IMR-90 (cell line): Measurements from ENCODE around the gene KRTAP21-2. TPM values are rescaled to one million over a fixed set of nuclear protein-coding genes. Genes with fewer than 3 reads are reported as not detected.

Experiments used
- ATAC-seq: fragments of 200-7000 bp; cut with Tn5 transposase; 2 replicates; pipeline ENCODE4 v1.9.1; 2020; ENCODE audit warnings: low read depth, mild to moderate bottlenecking, moderate library complexity
- BruUV-seq: library from RNA; stranded (reverse); fragments of 400-500 nt; replicated peaks from 2 replicates; lab custom pipeline; 2021; lab: Mats Ljungman, UMichigan
- CTCF ChIA-PET: fragments of 300-600 bp; formaldehyde crosslinking; extraction: SDS; loops from one replicate; lab custom pipeline; 2021; ENCODE audit warnings: antibody characterized with exemption; lab: Yijun Ruan, JAX
- POLR2A ChIA-PET: fragments of 300-600 bp; sonication (Branson Sonifier 250); formaldehyde crosslinking; loops from one replicate; lab custom pipeline; 2022; ENCODE audit warnings: antibody characterized with exemption; ENCODE audit not compliant: unreplicated experiment; lab: Charles Lee
- DNase-seq: peaks from one replicate; pipeline ENCODE4 v3.0.0; 2013
- H2AFZ ChIP-seq: replicated peaks from 2 replicates; pipeline ENCODE3; 2013; ENCODE audit warnings: low read length, mild to moderate bottlenecking; ENCODE audit not compliant: poor library complexity
- H2AK5ac ChIP-seq: 2 replicates; pipeline ENCODE4 v1.6.1; 2013; ENCODE audit warnings: low read depth, low read length, inconsistent platforms
- H2AK9ac ChIP-seq: replicated peaks from 2 replicates; pipeline ENCODE3; 2013; ENCODE audit warnings: mild to moderate bottlenecking, low read depth, low read length, moderate library complexity; ENCODE audit not compliant: poor library complexity
- H2BK120ac ChIP-seq: 2 replicates; pipeline ENCODE4 v1.6.1; 2013; ENCODE audit warnings: low read depth, low read length, inconsistent platforms
- H2BK15ac ChIP-seq: 3 replicates; pipeline ENCODE4 v1.6.1; 2013; ENCODE audit warnings: low read depth, low read length, inconsistent platforms
- H2BK20ac ChIP-seq: 2 replicates; pipeline ENCODE4 v1.6.1; 2013; ENCODE audit warnings: low read depth, mild to moderate bottlenecking, inconsistent platforms, low read length, moderate library complexity
- H2BK5ac ChIP-seq: 2 replicates; pipeline ENCODE4 v1.6.1; 2013; ENCODE audit warnings: mild to moderate bottlenecking, low read depth, low read length, inconsistent platforms; ENCODE audit not compliant: poor library complexity, severe bottlenecking
- H3K14ac ChIP-seq: replicated peaks from 2 replicates; pipeline ENCODE4 v1.6.1; 2013; ENCODE audit warnings: low read depth, low read length, inconsistent platforms
- H3K18ac ChIP-seq: 2 replicates; pipeline ENCODE4 v1.6.1; 2013; ENCODE audit warnings: low read depth, low read length, control low read depth
- H3K23ac ChIP-seq: 2 replicates; pipeline ENCODE4 v1.6.1; 2013; ENCODE audit warnings: low read depth, low read length, inconsistent platforms
- H3K27ac ChIP-seq: 2 replicates; pipeline ENCODE4 v1.5.1; 2013; ENCODE audit warnings: mild to moderate bottlenecking, control low read depth, low read length; ENCODE audit not compliant: insufficient read depth
- H3K27me3 ChIP-seq: 2 replicates; pipeline ENCODE4 v1.6.1; 2013; ENCODE audit warnings: low read length; ENCODE audit not compliant: control insufficient read depth, insufficient read depth
- H3K36me3 ChIP-seq: 2 replicates; pipeline ENCODE4 v1.6.1; 2013; ENCODE audit warnings: low read length, mixed read lengths; ENCODE audit not compliant: control insufficient read depth, insufficient read depth
- H3K4ac ChIP-seq: 2 replicates; pipeline ENCODE4 v1.6.1; 2013; ENCODE audit warnings: low read depth, low read length, inconsistent platforms
- H3K4me1 ChIP-seq: 2 replicates; pipeline ENCODE4 v1.6.1; 2013; ENCODE audit warnings: low read length, mixed read lengths; ENCODE audit not compliant: control insufficient read depth, insufficient read depth
- H3K4me2 ChIP-seq: 2 replicates; pipeline ENCODE4 v1.6.1; 2013; ENCODE audit warnings: low read depth, mild to moderate bottlenecking, control low read depth, low read length, moderate library complexity
- H3K4me3 ChIP-seq: 2 replicates; pipeline ENCODE4 v1.5.1; 2013; ENCODE audit warnings: low read depth, mild to moderate bottlenecking, control low read depth, low read length, moderate library complexity; ENCODE audit not compliant: insufficient read depth
- H3K56ac ChIP-seq: 2 replicates; pipeline ENCODE4 v1.6.1; 2013; ENCODE audit warnings: low read length, inconsistent platforms; ENCODE audit not compliant: insufficient read depth; ENCODE audit errors: extremely low read depth
- H3K79me1 ChIP-seq, 2 experiments: 2 replicates each; pipeline ENCODE4 v1.6.1; 2013; ENCODE audit warnings: low read length in 2 of 2, inconsistent platforms in 1 of 2, low read depth in 1 of 2
- H3K9ac ChIP-seq: 2 replicates; pipeline ENCODE4 v1.6.1; 2013; ENCODE audit warnings: low read depth, low read length, control low read depth
- H3K9me1 ChIP-seq: 2 replicates; pipeline ENCODE4 v1.6.1; 2013; ENCODE audit warnings: low read length, inconsistent platforms; ENCODE audit not compliant: insufficient read depth
- H3K9me3 ChIP-seq: 2 replicates; pipeline ENCODE4 v1.6.1; 2013; ENCODE audit warnings: low read length; ENCODE audit not compliant: control insufficient read depth, insufficient read depth
- H4K20me1 ChIP-seq: 2 replicates; pipeline ENCODE4 v1.6.1; 2013; ENCODE audit warnings: low read length, inconsistent platforms; ENCODE audit not compliant: insufficient read depth
- H4K5ac ChIP-seq: 2 replicates; pipeline ENCODE4 v1.6.1; 2013; ENCODE audit warnings: mild to moderate bottlenecking, low read depth, low read length, control low read depth
- H4K8ac ChIP-seq, 2 experiments: 2 replicates each; pipeline ENCODE4 v1.6.1; 2013; ENCODE audit warnings: low read depth in 2 of 2, low read length in 2 of 2, control low read depth in 1 of 2, inconsistent platforms in 1 of 2
- H4K91ac ChIP-seq: 2 replicates; pipeline ENCODE4 v1.6.1; 2013; ENCODE audit warnings: low read depth, low read length, inconsistent platforms; ENCODE audit not compliant: insufficient read depth
- BHLHE40 ChIP-seq: fragments of 150-350 bp; IDR thresholded peaks from 2 replicates; pipeline ENCODE4 v1.6.1; 2016; ENCODE audit warnings: mild to moderate bottlenecking, low read depth, low read length
- CEBPB ChIP-seq: IDR thresholded peaks from 2 replicates; pipeline ENCODE4 v1.6.1; 2012; ENCODE audit warnings: low read depth, low read length, improper control_type of control experiment
- CHD1 ChIP-seq: IDR thresholded peaks from 2 replicates; pipeline ENCODE4 v1.6.1; 2012; ENCODE audit warnings: low read depth, low read length, improper control_type of control experiment
- CTCF ChIP-seq: conservative IDR thresholded peaks from 2 replicates; pipeline ENCODE4 v1.5.1; 2012; ENCODE audit warnings: mild to moderate bottlenecking, low read depth, low read length, improper control_type of control experiment
- ELK1 ChIP-seq: fragments of 150-350 bp; IDR thresholded peaks from 2 replicates; pipeline ENCODE4 v1.6.1; 2016; ENCODE audit warnings: low read depth, mild to moderate bottlenecking, low read length, moderate library complexity, borderline replicate concordance
- FOS ChIP-seq: fragments of 150-350 bp; IDR thresholded peaks from 2 replicates; pipeline ENCODE4 v1.6.1; 2016; ENCODE audit warnings: low read depth, low read length
- MAFK ChIP-seq: IDR thresholded peaks from 2 replicates; pipeline ENCODE4 v1.6.1; 2012; ENCODE audit warnings: low read depth, low read length, improper control_type of control experiment
- MAZ ChIP-seq: IDR thresholded peaks from 2 replicates; pipeline ENCODE4 v1.6.1; 2012; ENCODE audit warnings: low read depth, mild to moderate bottlenecking, low read length, improper control_type of control experiment, moderate library complexity, borderline replicate concordance
- MXI1 ChIP-seq: IDR thresholded peaks from 2 replicates; pipeline ENCODE4 v1.6.1; 2012; ENCODE audit warnings: low read depth, mild to moderate bottlenecking, low read length, moderate library complexity, borderline replicate concordance
- NFE2L2 ChIP-seq: fragments of 150-350 bp; IDR thresholded peaks from 2 replicates; pipeline ENCODE4 v1.6.1; 2016; ENCODE audit warnings: low read depth, mild to moderate bottlenecking, low read length
- POLR2A ChIP-seq: IDR thresholded peaks from 2 replicates; pipeline ENCODE4 v1.6.1; 2012; ENCODE audit warnings: mild to moderate bottlenecking, low read depth, low read length
- RAD21 ChIP-seq: IDR thresholded peaks from 2 replicates; pipeline ENCODE4 v1.6.1; 2012; ENCODE audit warnings: low read length, improper control_type of control experiment
- RCOR1 ChIP-seq: IDR thresholded peaks from 2 replicates; pipeline ENCODE4 v1.6.1; 2012; ENCODE audit warnings: mild to moderate bottlenecking, low read length, improper control_type of control experiment; ENCODE audit not compliant: insufficient replicate concordance
- RFX5 ChIP-seq: IDR thresholded peaks from 2 replicates; pipeline ENCODE4 v1.8.0; 2012; ENCODE audit warnings: low read depth, mild to moderate bottlenecking, low read length, moderate library complexity
- SMC3 ChIP-seq: fragments of 150-350 bp; IDR thresholded peaks from 2 replicates; pipeline ENCODE4 v1.6.1; 2016; ENCODE audit warnings: low read depth, mild to moderate bottlenecking, antibody characterized with exemption, low read length, moderate library complexity
- USF2 ChIP-seq: fragments of 150-350 bp; IDR thresholded peaks from 2 replicates; pipeline ENCODE4 v1.6.1; 2017; ENCODE audit warnings: mild to moderate bottlenecking, antibody characterized with exemption, low read length, low read depth
- WGBS, 2 experiments: methylation state at CpG; one replicate each; pipeline versions ENCODE4 v1.1.5 to v1.1.7; 2013; ENCODE audit warnings: missing lambda C conversion rate in 2 of 2; ENCODE audit not compliant: insufficient read length in 1 of 2; ENCODE audit errors: extremely low coverage in 2 of 2; 5-methylcytosine and 5-hydroxymethylcytosine counted together
- dilution Hi-C: fragments of 300-500 bp; cut with HindIII; formaldehyde crosslinking; loops from one replicate; pipeline ENCODE4 v1.14.3; 2018; ENCODE audit warnings: low sequenced_read_pairs; ENCODE audit not compliant: unreplicated experiment
- in situ Hi-C: fragments of 300-500 bp; cut with MboI; formaldehyde crosslinking; loops from 3 replicates; pipeline ENCODE4 v1.14.3; 2019; ENCODE audit warnings: low sequenced_read_pairs, inconsistent platforms, mixed read lengths
- intact Hi-C: fragments of 100-400 bp; cut with micrococcal nuclease; formaldehyde crosslinking; loops from 2 replicates; pipeline ENCODE4 v1.10.0; 2022
- polyA plus RNA-seq, 3 experiments: library from polyadenylated mRNA; depleted of rRNA; stranded (reverse); fragments of >200 nt; gene quantifications; 2 replicates each; pipeline ENCODE4 v1.2.3, GENCODE V29; 2012; ENCODE audit warnings: low replicate concordance in 1 of 3
- total RNA-seq: library from RNA; depleted of rRNA; stranded (reverse); fragments of >200 nt; gene quantifications from 2 replicates; pipeline ENCODE4 v1.2.3, GENCODE V29; 2012

Gene KRTAP21-2
- total and polyA plus RNA-seq, 2 of the 4 experiments (the other 2 are of a cell fraction), result not detected

- ChIA-PET POLR2A (no interaction called here), CTCF (no interaction called here)
- H2AFZ ChIP-seq, result no peak overlapping the region
- H3K4me1 ChIP-seq, result no peaks in the 10 kb centered on the region
- H2AK9ac ChIP-seq, result no peak overlapping the region
- no peaks in the 10 kb centered on the region for H3K27me3 ChIP-seq
- BruUV-seq, result no TSS peak
- no peak overlapping the region for H2BK20ac ChIP-seq
- H3K56ac ChIP-seq, result no peak overlapping the region
- in situ Hi-C loops (no loop called here), dilution Hi-C loops (no loop called here), intact Hi-C loops (no loop called here)
- no peak overlapping the region for H3K9ac ChIP-seq
- no peaks in the 10 kb centered on the region for H3K36me3 ChIP-seq
- no CpG with 5 or more reads among the region's 1 CpG for WGBS, 2 experiments
- H4K8ac ChIP-seq, result no peak overlapping the region
- H3K79me1 ChIP-seq, result no peaks in the 10 kb centered on the region
- no peak overlapping the region for H2BK120ac ChIP-seq
- no peak overlapping the region for H2BK15ac ChIP-seq
- H4K5ac ChIP-seq, result no peak overlapping the region
- H3K9me1 ChIP-seq, result no peaks in the 10 kb centered on the region
- H3K9me3 ChIP-seq, result no peaks in the 10 kb centered on the region
- ATAC-seq, result no peak
- no peak overlapping the region for H3K4me3 ChIP-seq
- H3K14ac ChIP-seq, result no peak overlapping the region
- DNase-seq, result no peak
- TF ChIP-seq MAZ (no peak), CTCF (no peak), USF2 (no peak), RFX5 (no peak), RAD21 (no peak), CEBPB (no peak), SMC3 (no peak), MAFK (no peak), MXI1 (no peak), FOS (no peak), BHLHE40 (no peak), ELK1 (no peak), NFE2L2 (no peak), RCOR1 (no peak), CHD1 (no peak), POLR2A (no peak)
- H2BK5ac ChIP-seq, result no peak overlapping the region
- no peak overlapping the region for H3K18ac ChIP-seq
- H3K23ac ChIP-seq, result no peak overlapping the region
- no peak overlapping the region for H3K4me2 ChIP-seq
- H2AK5ac ChIP-seq, result no peak overlapping the region
- no peak overlapping the region for H4K91ac ChIP-seq
- no peak overlapping the region for H3K27ac ChIP-seq
- no peaks in the 10 kb centered on the region for H4K20me1 ChIP-seq
- no peak overlapping the region for H3K4ac ChIP-seq
Observed at GRCh38 chr21:30719401-30719800, 27.7 kb downstream of the KRTAP21-2 start.
